Thyroid gland (tissue), 4 donors: Measurements from ENCODE around the gene MYO10.

Source experiments
- CTCF ChIP-seq, 6 experiments: fragments of 200-600 bp in 3 of 6; fragments of 450-650 bp in 3 of 6; sonication (generic) in 3 of 6; IDR thresholded peaks; one replicate each; pipeline ENCODE4 v1.5.1; 2016 to 2019; ENCODE audit warnings: antibody characterized with exemption in 6 of 6, mild to moderate bottlenecking in 2 of 6, inconsistent platforms in 1 of 6, moderate library complexity in 1 of 6
- POLR2A ChIP-seq, 2 donors: fragments of 450-650 bp; IDR thresholded peaks; one replicate each; pipeline ENCODE4 v1.6.1; 2017; ENCODE audit warnings: antibody characterized with exemption in 2 of 2, mild to moderate bottlenecking in 2 of 2, moderate library complexity in 1 of 2

- no peak for TF ChIP-seq CTCF (IDR thresholded peaks at IDR 0.05)
- no peak for TF ChIP-seq POLR2A (IDR thresholded peaks at IDR 0.05)
These were observed 228.8 kb downstream of the MYO10 start for GRCh38 chr5:16707168-16707868.
